Testis (tissue), 3 donors: ENCODE data around the gene NFKBIZ. TPM values are rescaled to one million over a fixed set of nuclear protein-coding genes. Genes with fewer than 3 reads are reported as not detected.
A peak's percentile ranks its signal among the peaks of the same experiment; 100 is the strongest.

Source experiments
- DNase-seq: peaks from one replicate; pipeline ENCODE4 v3.0.0-alpha.2; 2019
- H3K27ac ChIP-seq, 2 donors: fragments of 200-600 bp; sonication (generic); one replicate each; pipeline ENCODE4 v1.5.1; 2019
- H3K27me3 ChIP-seq: fragments of 200-600 bp; sonication (generic); one replicate; pipeline ENCODE4 v1.5.1; 2019
- H3K36me3 ChIP-seq: fragments of 200-600 bp; sonication (generic); one replicate; pipeline ENCODE4 v1.5.1; 2017; ENCODE audit warnings: low read depth; ENCODE audit errors: missing control alignments
- H3K4me1 ChIP-seq: fragments of 200-600 bp; sonication (generic); one replicate; pipeline ENCODE4 v1.5.1; 2019
- H3K4me3 ChIP-seq, 2 donors: fragments of 200-600 bp; sonication (generic); one replicate each; pipeline ENCODE4 v1.5.1; 2017 to 2019
- H3K9me3 ChIP-seq: fragments of 200-600 bp; sonication (generic); one replicate; pipeline ENCODE4 v1.5.1; 2017
- CTCF ChIP-seq, 3 experiments: fragments of 450-650 bp in 2 of 3; fragments of 200-600 bp in 1 of 3; sonication (generic) in 1 of 3; IDR thresholded peaks; one replicate each; pipeline ENCODE4 v1.5.1; 2016 to 2019; ENCODE audit warnings: antibody characterized with exemption in 3 of 3, mild to moderate bottlenecking in 2 of 3, moderate library complexity in 1 of 3
- POLR2A ChIP-seq: fragments of 450-650 bp; IDR thresholded peaks from one replicate; pipeline ENCODE4 v1.6.1; 2017; ENCODE audit warnings: antibody characterized with exemption, mild to moderate bottlenecking, moderate library complexity
- WGBS, 2 donors: methylation state at CpG; one replicate each; pipeline ENCODE4 v1.1.5; 2018; 5-methylcytosine and 5-hydroxymethylcytosine counted together
- intact Hi-C: fragments of 100-400 bp; cut with DNase I; formaldehyde crosslinking; loops from one replicate; pipeline ENCODE4 v1.15.1; 2023; ENCODE audit warnings: low total_unique reads
- polyA plus RNA-seq: library from polyadenylated mRNA; stranded (reverse); fragments of 350-450 nt; fragmentation: Illumina TruSeq; extraction: RNeasy Lipid Tissue Mini Kit (QIAGEN cat#74804); gene quantifications from one replicate; pipeline ENCODE4 v1.2.3, GENCODE V29; 2014; ENCODE audit warnings: low read depth, low replicate concordance; ENCODE audit not compliant: insufficient read depth
- total RNA-seq, 2 donors: library from RNA; depleted of rRNA; stranded (reverse); fragments of >200 nt; gene quantifications; one replicate each; pipeline ENCODE4 v1.2.3, GENCODE V29; 2016

The NFKBIZ gene
- total and polyA plus RNA-seq, 3 donors from 2014 or later, result 5.4 to 14.7 (median 6.9) TPM

- intact Hi-C loops, result loop anchor here (10.0 kb wide), 1 partner anchor 413 kb away; no protein-coding TSS in a partner anchor
Measured at GRCh38 chr3:101811875-101812274, 37.4 kb upstream of the NFKBIZ start.

GRCh38 chr3:101812895-101813294, 36.4 kb upstream of the NFKBIZ start:
- H3K27me3 ChIP-seq, result no peaks in the 10 kb centered on the region
- no peaks in the 10 kb centered on the region for H3K36me3 ChIP-seq
- no peak for DNase-seq
- H3K27ac ChIP-seq, result no peak overlapping the region
- no peak overlapping the region for H3K4me3 ChIP-seq
- intact Hi-C loops, result loop anchor here (10.0 kb wide), 1 partner anchor 412 kb away; no protein-coding TSS in a partner anchor
- H3K4me1 ChIP-seq, result no peaks in the 10 kb centered on the region
- TF ChIP-seq CTCF (IDR thresholded peaks at IDR 0.05), result no peak
- no peak for TF ChIP-seq POLR2A
- H3K9me3 ChIP-seq, result no peaks in the 10 kb centered on the region

More at GRCh38 chr3:101811875-101812274, 37.4 kb upstream of the NFKBIZ start:
- H3K4me3 ChIP-seq, result no peak overlapping the region
- no peaks in the 10 kb centered on the region for H3K27me3 ChIP-seq
- no peaks in the 10 kb centered on the region for H3K4me1 ChIP-seq
- no peak for DNase-seq
- TF ChIP-seq POLR2A (no peak), CTCF (IDR thresholded peaks at IDR 0.05) (no peak)
- no peaks in the 10 kb centered on the region for H3K9me3 ChIP-seq
- H3K27ac ChIP-seq, result no peak overlapping the region
- no peaks in the 10 kb centered on the region for H3K36me3 ChIP-seq
- WGBS, 2 donors, result 84 to 95% methylated on average over 2 of the region's 2 CpGs

GRCh38 chr3:101813817-101814440, 35.4 kb upstream of the NFKBIZ start:
- H3K27ac ChIP-seq, result no peak overlapping the region
- WGBS, 2 donors, result 63 to 74% methylated on average over 7 of the region's 7 CpGs
- TF ChIP-seq CTCF (IDR thresholded peaks at IDR 0.05) (peak in 2 of 3 experiments; percentile 22 to 44), POLR2A (no peak)
- DNase-seq, result no peak
- H3K9me3 ChIP-seq, result no peaks in the 10 kb centered on the region
- no peak overlapping the region for H3K4me3 ChIP-seq
- intact Hi-C loops, result loop anchor here (10.0 kb wide), 1 partner anchor 411 kb away; no protein-coding TSS in a partner anchor
- H3K4me1 ChIP-seq, result no peaks in the 10 kb centered on the region
- H3K27me3 ChIP-seq, result no peaks in the 10 kb centered on the region
- H3K36me3 ChIP-seq, result no peaks in the 10 kb centered on the region

GRCh38 chr3:101814835-101815234, 34.5 kb upstream of the NFKBIZ start:
- Histone ChIP-seq H3K4me3 (no peak overlapping the region), H3K27me3 (no peaks in the 10 kb centered on the region), H3K36me3 (no peaks in the 10 kb centered on the region), H3K9me3 (no peaks in the 10 kb centered on the region), H3K27ac (no peak overlapping the region), H3K4me1 (no peaks in the 10 kb centered on the region)
- intact Hi-C loops, result loop anchor here (10.0 kb wide), 1 partner anchor 410 kb away; no protein-coding TSS in a partner anchor
- WGBS, 2 donors, result 70 to 82% methylated on average over 3 of the region's 3 CpGs
- DNase-seq, result no peak
- no peak for TF ChIP-seq CTCF (IDR thresholded peaks at IDR 0.05)
- no peak for TF ChIP-seq POLR2A
